ENCODE results near the gene DOCK6. TPM values are rescaled to one million over a fixed set of nuclear protein-coding genes. Genes with fewer than 3 reads are reported as not detected.

The DOCK6 gene
- total RNA-seq, 1 donor from 2014 or later: 1.2 TPM

DNA sequence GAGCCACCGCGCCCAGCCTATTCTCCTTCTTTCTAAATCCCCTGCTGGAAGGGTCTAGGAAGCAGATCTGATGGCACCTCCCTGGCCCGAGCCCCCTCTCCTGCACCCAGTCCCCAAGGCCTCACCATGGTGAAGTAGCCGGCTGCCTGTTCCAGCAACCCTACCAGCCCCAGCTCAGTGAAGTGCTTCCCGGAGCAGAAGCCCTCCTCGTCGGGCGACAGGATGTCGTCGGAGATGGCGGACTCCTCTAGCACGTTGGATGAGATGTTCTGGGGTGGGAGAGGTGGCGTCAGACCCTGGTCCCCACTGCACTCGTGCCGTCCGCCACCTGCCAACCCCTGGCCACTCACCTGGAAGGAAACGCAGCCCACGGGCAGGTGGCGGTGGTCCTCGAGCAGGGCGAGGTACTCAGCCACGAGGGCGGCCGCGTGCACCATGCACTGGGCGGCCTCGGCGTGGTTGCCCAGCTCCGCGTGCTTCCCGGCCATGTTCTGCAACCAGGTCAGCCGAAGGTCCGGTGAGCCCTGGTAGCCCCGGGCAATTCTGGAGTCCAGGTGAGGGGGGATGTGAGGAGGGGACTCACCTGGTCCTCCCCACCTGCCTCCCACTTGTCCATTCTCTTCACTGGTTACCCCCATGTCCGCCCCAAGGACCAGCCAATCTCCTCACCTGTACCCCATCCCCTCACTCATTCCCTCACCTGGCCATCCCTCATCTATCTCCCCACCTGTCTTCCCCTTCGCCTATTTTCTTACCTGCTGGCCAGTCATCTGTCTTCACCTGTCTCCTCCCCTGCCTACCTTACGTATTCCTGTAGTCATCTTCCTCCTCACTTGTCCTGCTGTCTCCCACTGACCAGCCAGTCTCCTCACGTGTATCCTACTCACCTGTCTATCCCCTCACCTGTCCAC lies 53.5 kb downstream of the DOCK6 start:
- no peaks in the 10 kb centered on the region for H3K36me3 Mint-ChIP-seq (ENCODE audit: low read depth)
- intact Hi-C loops (cut with micrococcal nuclease): no loop called here
- no peak overlapping the region for H3K4me3 Mint-ChIP-seq
- no peak overlapping the region for H3K27ac Mint-ChIP-seq
- H3K9me3 Mint-ChIP-seq: peaks cover 13% of the 10 kb centered on the region
- peaks cover 2% of the 10 kb centered on the region for H3K4me1 Mint-ChIP-seq
- DNase-seq: no peak
- H3K27me3 Mint-ChIP-seq: peaks cover 10% of the 10 kb centered on the region

DNA sequence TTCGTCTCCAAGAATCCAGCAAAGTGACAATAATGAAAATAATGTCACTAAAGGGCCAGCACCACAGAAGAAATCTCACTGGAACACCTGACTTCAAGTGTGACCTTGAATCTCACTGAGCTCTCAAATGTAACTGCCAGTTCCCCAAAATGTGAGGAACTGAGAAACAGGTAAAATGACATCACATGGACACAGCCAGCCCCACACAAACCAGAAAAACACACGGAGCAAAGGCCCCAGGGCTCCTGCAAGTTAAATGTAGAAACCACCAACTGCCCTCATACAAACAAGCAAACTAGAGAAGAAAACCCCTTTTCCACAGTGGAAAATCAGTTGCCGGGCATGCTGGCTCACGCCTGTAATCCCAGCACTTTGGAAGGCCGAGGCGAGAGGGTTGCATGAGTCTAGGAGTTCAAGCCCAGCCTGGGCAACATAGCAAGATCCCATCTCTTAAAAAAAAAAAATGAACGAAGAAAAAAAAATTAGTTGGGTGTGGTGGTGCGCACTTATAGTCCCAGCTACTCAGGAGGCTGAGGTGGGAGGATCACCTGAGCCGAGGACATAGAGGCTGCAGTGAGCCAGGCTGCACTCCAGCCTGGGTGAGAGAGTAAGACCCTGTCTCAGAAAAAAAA lies 56.3 kb downstream of the DOCK6 start:
- H3K27ac Mint-ChIP-seq: no peak overlapping the region
- no peaks in the 10 kb centered on the region for H3K36me3 Mint-ChIP-seq (ENCODE audit: low read depth)
- DNase-seq: no peak
- no peak overlapping the region for H3K4me3 Mint-ChIP-seq
- peaks cover 11% of the 10 kb centered on the region for H3K9me3 Mint-ChIP-seq
- H3K4me1 Mint-ChIP-seq: peaks cover 2% of the 10 kb centered on the region
- intact Hi-C loops (cut with micrococcal nuclease): loop anchor here (2.0 kb wide), 1 partner anchor 69 kb away; no protein-coding TSS in a partner anchor
- peaks cover 13% of the 10 kb centered on the region for H3K27me3 Mint-ChIP-seq

DNA sequence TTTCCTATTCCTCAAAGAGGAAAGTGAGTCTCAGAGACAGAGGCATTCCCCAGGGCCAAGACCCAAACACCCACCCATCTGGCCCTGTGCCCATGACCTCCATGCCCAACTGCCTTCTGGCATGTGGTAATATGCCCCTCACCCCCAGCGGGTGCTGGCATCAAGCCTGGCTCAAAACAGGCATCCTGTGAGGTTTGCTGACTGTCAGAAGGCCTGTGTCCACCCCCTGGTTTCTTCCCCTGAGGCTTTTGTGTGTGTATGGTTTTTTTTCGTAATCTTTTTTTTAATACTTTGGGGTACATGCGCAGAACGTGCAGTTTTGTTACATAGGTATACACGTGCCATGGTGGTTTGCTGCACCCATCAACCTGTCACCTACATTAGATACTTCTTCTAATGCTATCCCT lies 57.4 kb downstream of the DOCK6 start:
- Mint-ChIP-seq H3K9me3 (peaks cover under 1% of the 10 kb centered on the region), H3K4me3 (no peak overlapping the region), H3K27ac (no peak overlapping the region), H3K27me3 (peaks cover 13% of the 10 kb centered on the region), H3K4me1 (peaks cover 2% of the 10 kb centered on the region), H3K36me3 (ENCODE audit: low read depth) (no peaks in the 10 kb centered on the region)
- intact Hi-C loops (cut with micrococcal nuclease): loop anchor here (2.0 to 5.0 kb wide), 2 partner anchors 68 to 168 kb away; no protein-coding TSS in a partner anchor
- DNase-seq: no peak

DNA sequence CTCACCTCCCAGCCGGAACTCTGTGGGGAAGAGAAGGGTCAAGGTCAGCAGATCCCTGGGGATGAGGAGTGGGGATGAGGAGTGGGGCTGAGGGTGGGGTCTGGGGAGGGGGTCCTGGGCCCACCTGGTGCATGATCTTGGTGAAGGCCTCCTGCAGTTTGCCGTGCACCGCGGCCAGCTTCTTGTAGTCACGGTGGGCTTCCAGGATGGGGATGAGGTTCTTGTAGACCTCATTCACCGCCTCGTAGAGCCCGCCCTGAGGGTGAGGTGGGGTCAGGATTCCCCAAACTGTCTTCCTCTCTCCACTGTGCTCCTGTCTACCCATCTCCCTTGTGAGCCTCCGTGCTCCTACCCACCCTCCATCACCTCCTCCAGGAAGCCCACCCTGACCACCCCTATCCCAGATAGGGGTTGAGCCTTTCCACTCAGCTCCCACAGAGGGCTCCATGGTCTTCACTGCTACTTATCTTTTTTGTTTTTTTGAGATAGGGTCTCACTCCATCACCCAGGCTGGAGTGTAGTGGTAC lies 58.2 kb downstream of the DOCK6 start:
- no peak overlapping the region for H3K4me3 Mint-ChIP-seq
- peaks cover 2% of the 10 kb centered on the region for H3K4me1 Mint-ChIP-seq

DNA sequence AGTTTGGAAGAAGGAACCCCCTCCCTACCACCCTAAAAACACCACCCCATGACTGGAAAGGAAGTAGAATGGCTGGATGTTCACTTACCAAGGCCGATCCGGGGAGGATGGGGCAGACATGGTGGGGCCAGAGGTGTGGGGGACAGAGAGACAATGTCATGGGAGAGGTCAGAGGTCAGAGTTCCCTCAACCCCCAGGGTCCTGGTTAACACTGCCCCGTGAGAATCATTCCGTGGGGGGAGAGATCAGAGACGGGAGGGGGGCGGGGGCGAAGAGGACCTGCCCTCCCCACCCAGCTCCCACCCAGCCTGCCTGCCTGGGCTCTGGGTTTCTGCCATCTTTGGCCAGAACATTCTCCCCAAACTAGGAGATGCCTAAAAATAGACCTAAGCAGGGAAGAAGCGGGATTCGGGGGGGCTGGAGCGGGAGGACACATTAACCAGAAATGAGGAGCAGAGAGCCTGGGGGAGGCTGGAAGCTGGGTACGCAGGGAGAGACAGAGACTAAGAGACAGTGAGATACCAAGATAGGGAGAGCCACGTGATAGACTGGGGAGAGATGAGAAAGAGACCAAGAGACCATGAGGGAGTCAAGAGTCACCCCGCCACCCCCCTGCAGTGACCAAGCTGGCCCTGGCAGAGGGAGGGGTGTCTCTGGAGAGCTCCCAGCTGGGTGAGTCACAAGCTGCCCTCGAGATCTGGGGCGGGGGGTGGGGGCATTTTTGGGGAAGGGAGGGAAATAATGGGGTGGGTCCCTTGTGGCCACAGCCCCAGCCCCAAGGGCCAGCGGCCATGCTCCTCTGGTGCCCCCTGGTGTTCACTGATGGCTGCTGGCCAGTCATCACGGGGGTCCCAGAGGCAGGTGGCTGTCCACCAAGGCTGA lies 58.9 kb downstream of the DOCK6 start:
- peaks cover 2% of the 10 kb centered on the region for H3K4me1 Mint-ChIP-seq
- H3K9me3 Mint-ChIP-seq: no peaks in the 10 kb centered on the region
- no peak overlapping the region for H3K27ac Mint-ChIP-seq
- intact Hi-C loops (cut with micrococcal nuclease): loop anchor here (2.0 to 5.0 kb wide), 2 partner anchors 67 to 166 kb away; no protein-coding TSS in a partner anchor
- no peaks in the 10 kb centered on the region for H3K36me3 Mint-ChIP-seq (ENCODE audit: low read depth)
- no peak overlapping the region for H3K4me3 Mint-ChIP-seq
- DNase-seq: peak; percentile 79
- peaks cover 16% of the 10 kb centered on the region for H3K27me3 Mint-ChIP-seq

More for the DNA sequence above, 58.2 kb downstream of the DOCK6 start:
- Mint-ChIP-seq H3K9me3 (no peaks in the 10 kb centered on the region), H3K36me3 (ENCODE audit: low read depth) (no peaks in the 10 kb centered on the region), H3K27ac (no peak overlapping the region), H3K27me3 (peaks cover 14% of the 10 kb centered on the region)
- intact Hi-C loops (cut with micrococcal nuclease): loop anchor here (2.0 to 5.0 kb wide), 2 partner anchors 67 to 167 kb away; no protein-coding TSS in a partner anchor
- DNase-seq: no peak

DNA sequence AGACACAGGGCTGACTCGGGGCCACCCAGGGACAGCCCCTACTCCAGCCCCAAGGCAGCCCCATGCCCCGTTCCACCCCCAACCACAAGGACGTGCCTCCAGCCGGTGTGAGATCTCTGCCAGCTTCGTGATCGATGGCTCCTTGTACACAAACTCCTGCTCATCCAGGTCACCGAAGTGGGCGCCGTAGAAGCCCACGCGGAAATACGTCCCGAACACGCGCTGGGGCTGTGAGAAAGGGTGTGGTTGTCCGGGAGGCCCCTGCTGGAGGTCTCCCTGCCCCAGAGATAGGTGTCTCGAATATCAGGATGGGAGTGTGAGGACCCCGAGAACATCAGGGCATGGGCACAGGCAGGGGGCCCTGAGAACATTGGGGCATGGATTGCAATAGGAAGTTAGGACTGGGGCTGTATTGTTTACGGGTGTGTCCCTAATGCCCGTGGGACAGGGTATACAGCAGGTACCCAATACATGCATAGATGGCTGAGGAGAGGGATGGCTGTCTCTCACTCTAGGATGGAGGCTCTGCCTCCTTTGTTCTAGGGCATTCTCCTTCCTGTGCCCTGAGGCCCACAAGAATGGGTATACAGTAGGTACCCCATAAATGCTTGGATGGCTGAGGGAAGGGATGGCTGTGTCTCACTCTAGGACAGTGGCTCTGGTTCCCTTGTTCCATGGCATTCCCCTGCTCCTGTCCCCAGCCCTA lies 59.7 kb downstream of the DOCK6 start:
- no peaks in the 10 kb centered on the region for H3K36me3 Mint-ChIP-seq (ENCODE audit: low read depth)
- DNase-seq: no peak
- intact Hi-C loops (cut with micrococcal nuclease): loop anchor here (5.0 kb wide), 1 partner anchor 165 kb away; no protein-coding TSS in a partner anchor
- H3K4me1 Mint-ChIP-seq: peaks cover 2% of the 10 kb centered on the region
- H3K9me3 Mint-ChIP-seq: no peaks in the 10 kb centered on the region
- H3K27me3 Mint-ChIP-seq: peaks cover 17% of the 10 kb centered on the region
- H3K4me3 Mint-ChIP-seq: no peak overlapping the region
- H3K27ac Mint-ChIP-seq: no peak overlapping the region

DNA sequence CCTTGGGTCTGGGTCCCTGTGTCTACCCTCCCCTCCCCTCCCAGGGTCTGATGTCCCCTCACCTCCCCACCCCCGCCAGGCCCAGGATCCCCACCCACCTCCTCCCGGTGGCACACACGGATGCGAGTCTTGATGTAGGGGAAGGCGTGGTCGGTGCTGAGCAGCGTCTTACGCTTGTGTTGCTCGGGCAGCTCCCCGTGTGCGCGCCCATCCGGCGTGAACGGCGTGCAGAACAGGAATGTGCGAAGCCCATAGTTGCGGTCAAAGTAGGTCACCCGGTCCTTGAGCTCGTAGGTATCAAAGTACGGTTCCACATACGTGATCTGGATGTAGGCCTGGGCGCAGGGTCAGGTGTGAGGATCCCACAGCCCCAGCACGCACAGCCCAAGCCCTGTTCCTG lies 60.5 kb downstream of the DOCK6 start:
- intact Hi-C loops (cut with micrococcal nuclease): loop anchor here (5.0 kb wide), 1 partner anchor 164 kb away; no protein-coding TSS in a partner anchor
- no peaks in the 10 kb centered on the region for H3K9me3 Mint-ChIP-seq

DNA sequence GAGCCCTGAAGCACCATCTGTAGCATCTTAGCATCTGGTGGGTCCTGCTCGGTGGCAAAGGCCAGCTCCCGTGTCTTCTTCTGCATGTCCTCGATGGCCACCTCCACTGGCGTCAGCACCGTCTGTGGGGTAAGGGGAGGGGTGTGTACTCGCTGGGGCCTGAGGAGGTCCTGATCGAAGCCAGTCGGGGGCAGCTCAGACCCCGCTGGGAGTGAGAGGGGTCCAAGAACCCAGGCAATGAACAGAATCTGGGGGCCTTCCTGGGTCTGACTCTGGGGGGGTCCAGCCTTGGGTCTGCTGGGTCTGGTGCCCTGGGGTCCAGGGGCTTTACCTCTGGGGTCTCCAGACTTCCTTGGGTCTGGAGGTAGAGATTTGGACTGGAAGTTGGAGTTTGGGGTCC lies 61.4 kb downstream of the DOCK6 start:
- no peaks in the 10 kb centered on the region for H3K9me3 Mint-ChIP-seq
- DNase-seq: no peak
- peaks cover 7% of the 10 kb centered on the region for H3K4me1 Mint-ChIP-seq
- H3K36me3 Mint-ChIP-seq (ENCODE audit: low read depth): no peaks in the 10 kb centered on the region
- peaks cover 20% of the 10 kb centered on the region for H3K27me3 Mint-ChIP-seq
- H3K27ac Mint-ChIP-seq: no peak overlapping the region
- no peak overlapping the region for H3K4me3 Mint-ChIP-seq
- intact Hi-C loops (cut with micrococcal nuclease): loop anchor here (5.0 kb wide), 1 partner anchor 164 kb away; no protein-coding TSS in a partner anchor

More for the DNA sequence above, 60.5 kb downstream of the DOCK6 start:
- Mint-ChIP-seq H3K36me3 (ENCODE audit: low read depth) (no peaks in the 10 kb centered on the region), H3K27ac (no peak overlapping the region), H3K4me1 (peaks cover 5% of the 10 kb centered on the region), H3K4me3 (no peak overlapping the region), H3K27me3 (peaks cover 17% of the 10 kb centered on the region)
- DNase-seq: no peak

DNA sequence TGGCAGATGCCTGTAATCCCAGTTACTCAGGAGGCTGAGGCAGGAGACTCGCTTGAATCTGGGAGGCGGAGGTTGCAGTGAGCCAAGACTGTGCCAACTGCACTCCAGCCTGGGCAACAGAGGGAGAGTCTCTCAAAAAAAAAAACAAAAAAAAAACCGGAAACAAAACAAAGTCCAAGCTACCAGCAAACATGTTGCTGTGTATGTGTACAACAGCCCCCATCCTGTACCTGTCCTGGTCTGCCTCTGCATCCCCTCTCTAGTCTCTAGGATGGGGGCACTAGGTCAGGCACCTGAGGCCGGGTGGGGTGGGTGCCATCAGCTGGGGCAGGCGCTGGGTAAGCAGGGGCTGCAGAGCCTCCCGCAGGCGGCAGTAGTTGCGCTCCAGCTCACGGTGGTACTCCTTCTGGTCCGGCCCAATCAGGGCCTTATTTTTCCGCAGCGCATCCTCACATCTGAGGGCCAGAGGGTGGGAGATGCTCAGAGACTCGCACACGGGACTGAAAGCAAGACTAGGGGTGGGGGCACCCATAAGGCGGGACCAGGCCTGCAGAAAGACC lies 62.2 kb downstream of the DOCK6 start:
- Mint-ChIP-seq H3K9me3 (no peaks in the 10 kb centered on the region), H3K36me3 (ENCODE audit: low read depth) (no peaks in the 10 kb centered on the region), H3K4me3 (no peak overlapping the region), H3K4me1 (peaks cover 10% of the 10 kb centered on the region), H3K27me3 (peaks cover 21% of the 10 kb centered on the region), H3K27ac (no peak overlapping the region)
- intact Hi-C loops (cut with micrococcal nuclease): loop anchor here (5.0 kb wide), 1 partner anchor 163 kb away; no protein-coding TSS in a partner anchor
- no peak for DNase-seq

DNA sequence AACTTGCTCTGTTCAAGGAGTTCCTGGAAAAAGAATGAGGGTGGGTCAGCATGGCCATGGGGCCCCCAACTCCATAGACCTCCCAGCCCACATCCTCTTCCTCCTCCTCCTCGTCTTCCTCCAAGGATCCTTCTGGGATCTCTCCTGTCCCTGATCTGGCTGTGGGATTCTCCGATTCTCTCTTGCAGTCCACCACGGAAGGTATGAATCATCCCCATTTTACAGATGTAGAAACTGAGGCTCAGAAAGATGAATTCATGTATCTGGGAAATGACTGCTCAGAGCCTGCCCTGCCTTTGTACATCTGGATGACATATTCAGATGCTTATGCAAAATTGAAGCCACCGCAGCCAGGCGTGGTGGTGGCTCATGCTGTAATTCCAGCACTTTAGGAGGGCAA lies 62.8 kb downstream of the DOCK6 start:
- no peaks in the 10 kb centered on the region for H3K9me3 Mint-ChIP-seq
- no peak overlapping the region for H3K4me3 Mint-ChIP-seq
- no peak for DNase-seq
- H3K27ac Mint-ChIP-seq: no peak overlapping the region
- H3K4me1 Mint-ChIP-seq: peaks cover 7% of the 10 kb centered on the region
- intact Hi-C loops (cut with micrococcal nuclease): loop anchor here (5.0 kb wide), 1 partner anchor 42 kb away; the partner anchor contains the start of gene SPC24
- H3K36me3 Mint-ChIP-seq (ENCODE audit: low read depth): no peaks in the 10 kb centered on the region
- peaks cover 16% of the 10 kb centered on the region for H3K27me3 Mint-ChIP-seq

DNA sequence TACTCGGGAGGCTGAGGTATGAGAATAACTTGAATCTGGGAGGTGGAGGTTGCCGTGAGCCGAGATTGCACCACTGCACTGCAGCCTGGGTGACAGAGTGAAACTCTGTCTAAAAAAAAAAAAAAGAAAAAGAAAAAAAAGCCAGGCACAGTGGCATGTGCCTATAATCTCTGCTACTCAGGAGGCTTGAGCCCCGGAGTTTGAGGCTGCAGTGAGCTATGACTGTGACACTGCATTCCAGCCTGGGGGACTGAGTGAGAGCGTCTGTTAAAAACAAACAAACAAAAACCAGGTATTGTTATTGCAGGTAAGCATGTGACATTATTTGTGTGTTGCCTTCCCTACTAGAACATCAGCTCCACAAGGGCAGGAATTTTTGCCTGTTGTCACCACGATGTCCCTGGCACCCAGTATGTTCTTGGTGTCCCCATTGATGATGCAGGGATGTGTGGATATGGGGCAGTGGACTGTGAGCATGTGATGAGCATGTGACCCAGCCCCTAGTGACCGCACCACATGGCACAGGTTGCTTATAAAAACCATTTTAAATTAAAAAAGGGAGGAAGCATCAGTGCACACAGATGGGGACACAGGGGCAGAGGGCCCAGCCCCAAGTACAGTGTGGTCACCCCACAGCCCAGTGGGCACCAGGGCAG lies 63.4 kb downstream of the DOCK6 start:
- H3K27ac Mint-ChIP-seq: no peak overlapping the region

DNA sequence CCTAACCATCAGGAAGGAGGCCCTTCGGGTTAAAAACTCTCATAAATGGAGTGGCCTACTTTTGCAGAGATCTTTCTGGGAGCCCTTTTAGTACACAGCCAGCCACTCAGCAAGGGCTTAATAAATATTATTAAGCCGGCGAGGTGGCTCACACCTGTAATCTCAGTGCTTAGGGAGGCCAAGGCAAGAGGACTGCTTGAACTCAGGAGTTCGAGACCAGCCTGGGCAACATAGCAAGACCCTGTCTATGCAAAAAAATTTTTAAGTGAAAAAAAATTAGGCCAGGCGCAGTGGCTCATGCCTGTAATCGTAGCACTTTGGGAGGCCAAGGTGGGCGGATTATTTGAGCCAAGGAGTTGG lies 64.2 kb downstream of the DOCK6 start:
- Mint-ChIP-seq H3K36me3 (ENCODE audit: low read depth) (no peaks in the 10 kb centered on the region), H3K4me3 (peak overlapping the region; percentile 77), H3K27ac (no peak overlapping the region), H3K9me3 (no peaks in the 10 kb centered on the region), H3K27me3 (peaks cover 16% of the 10 kb centered on the region), H3K4me1 (peaks cover 7% of the 10 kb centered on the region)
- intact Hi-C loops (cut with micrococcal nuclease): loop anchor here (5.0 kb wide), 1 partner anchor 41 kb away; the partner anchor contains the start of gene SPC24
- no peak for DNase-seq

More for the DNA sequence above, 63.4 kb downstream of the DOCK6 start:
- Mint-ChIP-seq H3K9me3 (no peaks in the 10 kb centered on the region), H3K36me3 (ENCODE audit: low read depth) (no peaks in the 10 kb centered on the region), H3K4me1 (peaks cover 7% of the 10 kb centered on the region), H3K27me3 (peaks cover 16% of the 10 kb centered on the region), H3K4me3 (no peak overlapping the region)
- intact Hi-C loops (cut with micrococcal nuclease): loop anchor here (5.0 kb wide), 1 partner anchor 42 kb away; the partner anchor contains the start of gene SPC24
- DNase-seq: no peak

Measured in activated CD4-positive, alpha-beta T cell treated with anti-CD3 and anti-CD28 coated beads, Interleukin-2, amount 10 ng/mL, durations not matched to agents 24 days and 14 days (primary cell).